GM10248 (cell line): ENCODE results near the gene HOXD12.

ENCODE experiments used
- CTCF ChIA-PET: fragments of 300-600 bp; sonication (Branson Sonifier 250); formaldehyde crosslinking; extraction: SDS; loops from one replicate; lab custom pipeline; 2021; ENCODE audit warnings: antibody characterized with exemption; lab: Yijun Ruan, JAX
- POLR2A ChIA-PET: fragments of 350-650 bp; sonication (Branson Sonifier 250); formaldehyde crosslinking; extraction: SDS; loops from one replicate; lab custom pipeline; 2020; ENCODE audit warnings: antibody characterized with exemption; lab: Yijun Ruan, JAX
- DNase-seq: peaks from one replicate; pipeline ENCODE4 v3.0.0; 2012; ENCODE audit errors: extremely low spot score
- TF ChIP-seq, protein P1 (sequence below): IDR thresholded peaks from 2 replicates; pipeline ENCODE4 v1.5.1; 2012; ENCODE audit warnings: mild to moderate bottlenecking, low read depth; ENCODE audit errors: extremely low read depth, missing control alignments, control extremely low read depth

Gene HOXD12

GRCh38 chr2:176071330-176072291 is 28.0 kb upstream of the HOXD12 start:
- ChIA-PET POLR2A (no interaction called here), CTCF (interaction anchor here (0.7 to 1.0 kb wide), 2 partner anchors 9 to 16 kb away, joined by 3 to 4 read pairs; no protein-coding TSS in a partner anchor)
- DNase-seq, result no peak
- TF ChIP-seq, protein P1, sequence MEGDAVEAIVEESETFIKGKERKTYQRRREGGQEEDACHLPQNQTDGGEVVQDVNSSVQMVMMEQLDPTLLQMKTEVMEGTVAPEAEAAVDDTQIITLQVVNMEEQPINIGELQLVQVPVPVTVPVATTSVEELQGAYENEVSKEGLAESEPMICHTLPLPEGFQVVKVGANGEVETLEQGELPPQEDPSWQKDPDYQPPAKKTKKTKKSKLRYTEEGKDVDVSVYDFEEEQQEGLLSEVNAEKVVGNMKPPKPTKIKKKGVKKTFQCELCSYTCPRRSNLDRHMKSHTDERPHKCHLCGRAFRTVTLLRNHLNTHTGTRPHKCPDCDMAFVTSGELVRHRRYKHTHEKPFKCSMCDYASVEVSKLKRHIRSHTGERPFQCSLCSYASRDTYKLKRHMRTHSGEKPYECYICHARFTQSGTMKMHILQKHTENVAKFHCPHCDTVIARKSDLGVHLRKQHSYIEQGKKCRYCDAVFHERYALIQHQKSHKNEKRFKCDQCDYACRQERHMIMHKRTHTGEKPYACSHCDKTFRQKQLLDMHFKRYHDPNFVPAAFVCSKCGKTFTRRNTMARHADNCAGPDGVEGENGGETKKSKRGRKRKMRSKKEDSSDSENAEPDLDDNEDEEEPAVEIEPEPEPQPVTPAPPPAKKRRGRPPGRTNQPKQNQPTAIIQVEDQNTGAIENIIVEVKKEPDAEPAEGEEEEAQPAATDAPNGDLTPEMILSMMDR, result no peak

GRCh38 chr2:176072292-176072669 is 27.3 kb upstream of the HOXD12 start:
- POLR2A ChIA-PET, result no interaction called here
- no peak for DNase-seq
- CTCF ChIA-PET, result no interaction called here
- TF ChIP-seq, protein P1, result no peak

DNA sequence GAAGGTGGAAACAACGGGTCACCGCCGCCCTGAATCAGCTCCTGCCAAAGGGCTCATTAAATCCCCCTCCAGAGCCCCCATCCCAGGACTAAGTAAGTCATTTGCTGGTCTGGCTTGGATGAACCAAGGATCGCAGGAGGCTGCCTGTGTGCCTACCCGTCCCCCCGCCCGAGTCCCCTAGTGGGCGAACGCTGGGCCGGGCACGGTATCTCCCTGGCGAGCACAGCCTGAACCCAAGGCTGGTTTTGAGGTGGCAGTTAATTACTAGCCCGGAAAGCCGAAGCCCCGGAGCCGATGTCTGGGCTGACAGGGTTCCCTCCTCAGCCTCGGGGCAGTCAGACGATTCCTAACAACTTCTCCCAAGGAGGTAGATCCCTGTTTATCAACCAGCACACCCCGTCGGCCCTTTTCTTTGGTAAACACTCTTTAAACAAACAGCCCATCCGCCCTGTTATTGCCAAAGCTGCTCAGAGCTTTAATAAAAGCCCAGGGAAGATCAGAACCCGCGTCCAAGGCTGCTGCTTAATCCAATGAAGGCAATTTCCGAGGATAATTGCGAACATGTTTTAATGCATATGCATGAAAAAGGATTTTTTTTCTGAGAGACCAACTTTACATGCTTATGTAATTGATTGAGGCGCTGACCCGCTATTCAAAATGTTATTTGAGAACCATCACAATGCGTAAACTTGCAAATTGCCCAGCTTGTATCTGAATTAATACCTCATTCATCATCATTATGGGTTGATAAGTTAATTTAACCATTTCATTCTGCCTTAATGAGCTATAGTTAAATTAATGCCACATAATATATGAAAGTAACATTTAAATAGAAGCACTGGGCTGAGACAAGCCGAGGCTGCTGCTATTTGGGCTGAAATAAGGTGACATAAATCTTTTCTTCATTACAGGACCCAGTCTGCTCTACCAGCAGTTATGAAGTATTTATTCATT is 26.4 kb upstream of the HOXD12 start:
- no peak for DNase-seq
- POLR2A ChIA-PET, result no interaction called here
- TF ChIP-seq, protein P1, result no peak

GRCh38 chr2:176074919-176075425 is 24.6 kb upstream of the HOXD12 start:
- TF ChIP-seq, protein P1, result no peak
- ChIA-PET POLR2A (no interaction called here), CTCF (interaction anchor here (1.0 kb wide), 1 partner anchor 15 kb away, joined by 3 read pairs; no protein-coding TSS in a partner anchor)
- no peak for DNase-seq

More for the DNA sequence above, 26.4 kb upstream of the HOXD12 start:
- CTCF ChIA-PET, result interaction anchor here (0.8 to 1.2 kb wide), 2 partner anchors 12 to 15 kb away, joined by 3 to 4 read pairs; no protein-coding TSS in a partner anchor

- DNase-seq, result no peak
- POLR2A ChIA-PET, result no interaction called here
- TF ChIP-seq, protein P1, result no peak
- CTCF ChIA-PET, result no interaction called here
Observed at GRCh38 chr2:176075481-176075880, 24.1 kb upstream of the HOXD12 start.

DNA sequence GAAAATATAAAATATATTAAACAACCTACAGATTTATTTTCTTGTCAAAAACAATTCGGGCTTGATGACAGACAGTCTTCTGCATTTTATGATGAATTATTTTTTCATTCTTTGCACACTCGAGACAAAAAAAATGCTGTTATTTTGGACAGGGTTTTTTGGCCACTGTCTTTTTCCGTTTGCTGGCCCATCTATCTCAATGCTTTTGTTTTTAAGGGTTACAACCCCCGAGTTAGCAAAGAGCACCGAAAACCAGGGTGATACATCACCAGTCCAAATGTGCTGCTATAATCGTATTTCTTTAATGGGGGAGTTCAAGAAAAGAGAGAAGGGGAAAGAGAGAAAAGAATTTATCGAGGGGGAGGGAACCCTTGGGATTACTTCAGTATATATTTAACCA is 23.5 kb upstream of the HOXD12 start:
- ChIA-PET CTCF (interaction anchor here (1.7 kb wide), 1 partner anchor 51 kb away, joined by 7 read pairs; no protein-coding TSS in a partner anchor), POLR2A (no interaction called here)
- TF ChIP-seq, protein P1, result no peak
- no peak for DNase-seq
